Lower leg skin (tissue), 3 donors: ENCODE results near the gene STX4.
"Not testable (repeated sequence)": the region's sequence is repeated elsewhere in the genome, so short reads cannot be mapped to it uniquely, and the experiment has no call there.

Experiments
- POLR2A ChIP-seq, 2 donors: fragments of 450-650 bp; IDR thresholded peaks; one replicate each; pipeline ENCODE4 v1.6.1; 2016 to 2017; ENCODE audit warnings: antibody characterized with exemption in 2 of 2, mild to moderate bottlenecking in 1 of 2, moderate library complexity in 1 of 2
- TF ChIP-seq, protein P1 (sequence below), 3 donors: fragments of 450-650 bp; IDR thresholded peaks; one replicate each; pipeline ENCODE4 v1.5.1; 2016; ENCODE audit warnings: antibody characterized with exemption in 3 of 3, mild to moderate bottlenecking in 3 of 3, moderate library complexity in 2 of 3

DNA sequence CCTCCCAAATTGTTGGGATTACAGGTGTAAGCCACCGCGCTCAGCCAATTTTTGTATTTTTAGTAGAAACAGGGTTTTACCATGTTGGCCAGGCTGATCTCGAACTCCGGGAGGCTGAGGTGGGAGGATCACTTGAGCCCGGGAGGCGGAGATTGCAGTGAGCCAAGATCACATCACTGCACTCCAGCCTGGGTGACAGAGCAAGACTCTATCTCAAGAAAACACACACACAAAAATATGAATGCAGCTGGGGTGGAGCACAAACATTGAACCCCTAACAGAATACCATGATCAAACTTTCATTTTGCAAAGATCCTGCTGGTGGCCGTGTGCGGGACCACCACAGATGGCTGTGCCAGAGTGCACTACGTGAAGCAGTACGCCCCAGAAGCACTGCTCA, 15.6 kb upstream of the STX4 start:
- TF ChIP-seq, protein P1, sequence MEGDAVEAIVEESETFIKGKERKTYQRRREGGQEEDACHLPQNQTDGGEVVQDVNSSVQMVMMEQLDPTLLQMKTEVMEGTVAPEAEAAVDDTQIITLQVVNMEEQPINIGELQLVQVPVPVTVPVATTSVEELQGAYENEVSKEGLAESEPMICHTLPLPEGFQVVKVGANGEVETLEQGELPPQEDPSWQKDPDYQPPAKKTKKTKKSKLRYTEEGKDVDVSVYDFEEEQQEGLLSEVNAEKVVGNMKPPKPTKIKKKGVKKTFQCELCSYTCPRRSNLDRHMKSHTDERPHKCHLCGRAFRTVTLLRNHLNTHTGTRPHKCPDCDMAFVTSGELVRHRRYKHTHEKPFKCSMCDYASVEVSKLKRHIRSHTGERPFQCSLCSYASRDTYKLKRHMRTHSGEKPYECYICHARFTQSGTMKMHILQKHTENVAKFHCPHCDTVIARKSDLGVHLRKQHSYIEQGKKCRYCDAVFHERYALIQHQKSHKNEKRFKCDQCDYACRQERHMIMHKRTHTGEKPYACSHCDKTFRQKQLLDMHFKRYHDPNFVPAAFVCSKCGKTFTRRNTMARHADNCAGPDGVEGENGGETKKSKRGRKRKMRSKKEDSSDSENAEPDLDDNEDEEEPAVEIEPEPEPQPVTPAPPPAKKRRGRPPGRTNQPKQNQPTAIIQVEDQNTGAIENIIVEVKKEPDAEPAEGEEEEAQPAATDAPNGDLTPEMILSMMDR (IDR thresholded peaks at IDR 0.05) = not testable (repeated sequence)
- not testable (repeated sequence) for TF ChIP-seq POLR2A (IDR thresholded peaks at IDR 0.05)
